OCI-LY3 (cell line): Measurements from ENCODE around the gene SCN8A.

Experiments
- CTCF ChIP-seq: fragments of 200-600, 300-600 bp; sonication (generic); IDR thresholded peaks from 2 replicates; pipeline ENCODE4 v1.5.1; 2014; ENCODE audit warnings: antibody characterized with exemption, low read length, low read depth
- EZH2phosphoT487 ChIP-seq: fragments of 200-600 bp; shearing (Covaris generic); IDR thresholded peaks from 2 replicates; pipeline ENCODE4 v1.6.1; 2018; ENCODE audit warnings: antibody characterized with exemption, mixed run types, low read depth

- TF ChIP-seq CTCF (no peak), EZH2phosphoT487 (no peak)
Measured at GRCh38 chr12:51818566-51819300, 227.7 kb downstream of the SCN8A start.
